Retinal pigment epithelial cell (primary cell): Measurements from ENCODE around the gene MFAP4.

Experiments used
- DNase-seq: peaks from one replicate; pipeline ENCODE4 v3.0.0-alpha.2; 2010; ENCODE audit warnings: low read depth
- H3K4me3 ChIP-seq: 2 replicates; pipeline ENCODE4 v1.5.1; 2011; ENCODE audit warnings: mild to moderate bottlenecking, low read length, control low read depth, moderate library complexity
- TF ChIP-seq, protein P1 (sequence below): conservative IDR thresholded peaks from 2 replicates; pipeline ENCODE4 v1.5.1; 2011; ENCODE audit warnings: low read depth, low read length, control low read depth, inconsistent platforms

MFAP4 gene

DNA sequence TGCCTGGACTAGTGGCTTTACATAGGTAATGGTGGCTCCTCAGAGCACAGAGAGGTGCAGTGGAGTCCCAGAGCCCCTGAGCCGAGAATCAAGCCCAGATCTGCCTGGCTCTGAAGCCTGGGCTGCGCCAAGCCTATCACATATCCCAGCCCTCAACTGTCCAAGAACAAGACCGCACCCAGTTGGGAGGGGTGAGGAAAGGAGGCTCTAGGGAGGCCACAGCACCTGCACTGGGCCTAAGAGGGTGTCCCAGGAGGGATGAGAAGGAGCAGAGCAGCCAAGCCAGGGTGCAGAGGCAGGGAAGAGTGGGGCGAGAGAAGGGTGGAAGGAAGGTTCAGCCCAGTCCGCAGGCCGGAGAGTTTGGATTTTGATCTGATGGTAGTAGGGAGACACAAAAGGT is 23.1 kb upstream of the MFAP4 start:
- TF ChIP-seq, protein P1, sequence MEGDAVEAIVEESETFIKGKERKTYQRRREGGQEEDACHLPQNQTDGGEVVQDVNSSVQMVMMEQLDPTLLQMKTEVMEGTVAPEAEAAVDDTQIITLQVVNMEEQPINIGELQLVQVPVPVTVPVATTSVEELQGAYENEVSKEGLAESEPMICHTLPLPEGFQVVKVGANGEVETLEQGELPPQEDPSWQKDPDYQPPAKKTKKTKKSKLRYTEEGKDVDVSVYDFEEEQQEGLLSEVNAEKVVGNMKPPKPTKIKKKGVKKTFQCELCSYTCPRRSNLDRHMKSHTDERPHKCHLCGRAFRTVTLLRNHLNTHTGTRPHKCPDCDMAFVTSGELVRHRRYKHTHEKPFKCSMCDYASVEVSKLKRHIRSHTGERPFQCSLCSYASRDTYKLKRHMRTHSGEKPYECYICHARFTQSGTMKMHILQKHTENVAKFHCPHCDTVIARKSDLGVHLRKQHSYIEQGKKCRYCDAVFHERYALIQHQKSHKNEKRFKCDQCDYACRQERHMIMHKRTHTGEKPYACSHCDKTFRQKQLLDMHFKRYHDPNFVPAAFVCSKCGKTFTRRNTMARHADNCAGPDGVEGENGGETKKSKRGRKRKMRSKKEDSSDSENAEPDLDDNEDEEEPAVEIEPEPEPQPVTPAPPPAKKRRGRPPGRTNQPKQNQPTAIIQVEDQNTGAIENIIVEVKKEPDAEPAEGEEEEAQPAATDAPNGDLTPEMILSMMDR = no peak
- no peak overlapping the region for H3K4me3 ChIP-seq
- DNase-seq = no peak

DNA sequence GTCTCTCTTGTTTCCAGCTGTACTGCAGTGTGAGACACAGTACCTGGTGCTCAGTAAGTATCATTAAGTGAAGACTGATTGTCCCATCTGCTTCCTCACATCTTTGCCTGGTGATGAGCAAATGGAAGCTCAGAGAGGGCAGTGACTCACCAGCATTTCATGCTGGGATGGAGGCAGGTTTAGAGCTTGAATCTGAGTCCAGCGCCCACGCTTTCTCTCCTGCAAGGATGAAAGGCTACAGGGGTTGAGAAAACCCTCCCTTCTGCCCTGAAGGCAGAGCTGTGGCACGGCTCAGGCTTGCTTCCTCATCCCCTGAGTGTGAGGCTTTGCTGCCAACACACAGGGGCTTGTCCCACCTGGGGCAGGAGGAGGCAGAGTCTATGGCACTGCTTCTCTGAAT is 22.5 kb upstream of the MFAP4 start:
- TF ChIP-seq, protein P1 = no peak
- no peak overlapping the region for H3K4me3 ChIP-seq
- DNase-seq = no peak

DNA sequence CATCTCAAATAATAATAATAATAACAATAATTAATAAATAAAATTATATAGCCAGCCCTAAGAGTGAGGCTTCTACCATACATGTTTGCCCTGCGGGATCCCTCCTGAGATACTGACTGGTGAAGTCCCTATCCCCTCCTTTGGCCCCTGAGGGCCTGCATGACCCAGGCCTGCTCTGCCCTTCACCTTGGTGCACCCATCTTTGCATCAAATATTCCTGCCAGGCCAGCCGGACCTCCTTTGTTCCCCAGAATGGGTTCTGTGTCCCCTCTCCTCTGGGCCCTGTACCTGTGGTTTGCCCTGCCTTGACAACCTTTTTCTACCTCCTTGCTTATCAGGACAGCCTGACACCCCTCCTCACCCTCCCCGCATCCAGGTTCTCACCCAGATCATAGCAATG is 22.1 kb upstream of the MFAP4 start:
- DNase-seq = no peak
- TF ChIP-seq, protein P1 = no peak
- no peak overlapping the region for H3K4me3 ChIP-seq

DNA sequence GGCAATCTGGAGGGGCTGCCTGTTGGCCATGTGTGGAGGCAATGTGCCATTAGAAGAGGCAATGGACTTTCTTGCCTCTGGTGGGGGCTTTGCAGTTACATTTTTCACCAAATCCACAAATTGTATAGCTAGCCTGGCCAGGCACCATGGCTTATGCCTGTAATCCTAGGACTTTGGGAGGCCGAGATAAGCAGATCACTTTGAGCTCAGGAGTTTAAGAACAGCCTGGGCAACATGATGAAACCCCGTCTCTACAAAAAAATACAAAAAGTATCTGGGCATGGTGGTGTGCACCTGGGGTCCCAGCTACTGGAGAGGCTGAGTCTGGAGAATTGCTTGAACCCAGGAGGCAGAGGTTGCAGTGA is 21.3 kb upstream of the MFAP4 start:
- DNase-seq = no peak
- TF ChIP-seq, protein P1 = no peak

DNA sequence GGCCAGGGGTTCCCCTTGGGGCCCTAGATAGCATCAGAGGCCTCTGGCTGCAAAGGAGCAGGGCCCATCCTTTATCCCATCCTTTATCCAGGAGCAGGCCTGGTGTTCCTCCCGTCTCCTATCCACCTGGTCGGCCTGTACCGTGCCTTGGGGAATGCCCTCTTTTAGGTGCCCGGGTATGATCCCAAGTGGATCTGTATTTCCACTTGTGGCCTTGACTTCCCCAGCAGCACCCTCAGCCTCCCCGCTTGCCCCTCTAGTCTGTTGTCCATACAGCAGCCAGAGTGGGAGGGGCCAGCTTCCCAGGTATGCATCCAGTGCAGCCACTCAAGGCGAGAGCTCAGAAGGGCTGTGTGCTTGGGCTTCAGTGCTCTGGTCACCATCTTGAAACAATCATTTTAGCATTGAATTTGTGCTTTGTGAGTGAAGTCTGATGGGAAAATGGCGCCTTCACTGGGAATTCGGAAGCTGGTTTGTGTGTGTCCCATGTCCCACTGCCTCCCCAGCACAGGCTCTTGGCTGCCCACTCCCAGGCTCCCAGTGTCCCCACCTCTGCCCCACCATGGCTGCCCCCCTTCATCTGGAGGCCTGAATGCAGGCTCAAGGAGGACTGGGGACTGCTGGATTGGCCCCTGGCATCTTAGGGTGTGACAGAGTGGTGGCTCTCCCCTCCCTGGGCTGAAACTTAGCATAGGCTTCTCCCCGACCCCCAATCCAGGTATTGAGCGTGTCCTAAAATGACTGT is 20.8 kb upstream of the MFAP4 start:
- TF ChIP-seq, protein P1 = no peak
- H3K4me3 ChIP-seq = no peak overlapping the region
- no peak for DNase-seq

More for the DNA sequence above, 21.3 kb upstream of the MFAP4 start:
- H3K4me3 ChIP-seq = no peak overlapping the region

DNA sequence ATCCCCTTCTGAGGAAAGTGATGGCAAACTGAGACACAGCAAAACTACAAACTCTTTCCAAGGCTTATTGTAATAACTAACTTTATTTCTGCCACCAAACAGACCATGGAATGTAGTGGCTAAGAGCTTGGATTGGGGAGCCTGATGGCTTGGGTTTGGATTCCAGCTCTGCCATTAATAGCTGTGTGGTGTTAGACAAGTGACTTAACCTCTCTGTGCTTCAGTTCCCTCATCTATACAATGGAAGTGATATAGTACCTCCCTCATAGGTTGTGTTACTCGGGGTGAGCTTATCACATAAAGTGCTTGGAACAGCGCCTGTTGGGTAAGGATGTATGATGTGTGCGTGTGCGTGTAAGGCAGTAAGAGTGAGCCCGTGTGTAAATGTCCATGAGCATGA is 18.1 kb upstream of the MFAP4 start:
- TF ChIP-seq, protein P1 = no peak
- DNase-seq = no peak
- no peak overlapping the region for H3K4me3 ChIP-seq

DNA sequence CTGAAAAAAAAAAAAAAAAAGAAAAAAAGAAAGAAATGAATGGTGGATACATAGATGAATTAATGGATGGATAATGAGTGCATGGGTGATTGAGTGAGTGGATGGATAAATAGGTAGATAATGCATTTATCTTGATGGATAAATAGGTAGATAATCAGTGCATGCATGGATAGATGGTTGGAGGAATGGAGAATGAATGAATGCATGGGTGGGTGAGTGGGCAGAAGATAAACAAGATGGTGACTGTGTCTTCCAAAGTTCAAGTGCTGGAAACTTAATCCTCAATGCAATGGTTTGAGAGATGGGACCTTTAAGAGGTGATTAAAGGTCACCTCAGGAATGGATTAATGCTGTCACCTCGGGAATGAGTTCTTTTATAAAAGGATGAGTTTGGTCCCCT is 17.3 kb upstream of the MFAP4 start:
- no peak overlapping the region for H3K4me3 ChIP-seq
- no peak for DNase-seq
- TF ChIP-seq, protein P1 = no peak
